ENCODE data around the gene AUNIP.

DNA sequence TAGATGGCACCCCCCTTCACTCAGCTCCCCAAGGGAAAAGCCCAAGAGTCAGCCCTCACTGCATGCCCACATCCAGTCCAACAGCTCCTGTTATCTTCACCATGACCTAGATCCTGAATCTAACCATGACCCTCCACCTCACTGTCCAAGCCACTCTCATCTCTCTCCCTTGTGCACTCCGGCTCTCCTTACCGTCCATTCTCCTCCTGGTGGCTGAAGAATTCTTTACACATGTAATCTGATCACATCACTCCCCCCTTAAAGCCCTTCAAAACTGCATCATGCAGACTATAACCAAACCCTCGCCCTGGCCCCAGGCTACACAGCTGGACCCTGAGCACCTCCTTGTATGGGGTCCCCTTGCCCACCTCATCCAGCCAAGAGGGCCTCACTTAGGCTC, 30.2 kb upstream of the AUNIP start:
- TF ChIP-seq GATA2 (IDR thresholded peaks at IDR 0.05; ENCODE audit: low read depth, low read length) (no peak), GATA3 (IDR thresholded peaks at IDR 0.05; ENCODE audit: low read depth, low read length) (no peak)
